K562 (cell line): ENCODE results near the gene CEACAM20. TPM values are rescaled to one million over a fixed set of nuclear protein-coding genes. Genes with fewer than 3 reads are reported as not detected.

Source experiments
- ATAC-seq: fragments of 200-7000 bp; cut with Tn5 transposase; 3 replicates; pipeline ENCODE4 v1.9.1; 2020; ENCODE audit warnings: moderate library complexity
- BruUV-seq: library from RNA; stranded (reverse); fragments of 400-500 nt; replicated peaks from 2 replicates; lab custom pipeline; 2021; lab: Mats Ljungman, UMichigan
- CTCF ChIA-PET: fragments of 300-600 bp; formaldehyde crosslinking; extraction: SDS; loops from one replicate; lab custom pipeline; 2021; ENCODE audit warnings: low intra/inter-chr PET ratio; lab: Yijun Ruan, JAX
- POLR2A ChIA-PET: fragments of 300-600, 350-650 bp; sonication (Branson Sonifier 250); formaldehyde crosslinking; extraction: SDS; loops from one replicate; lab custom pipeline; 2021; ENCODE audit warnings: antibody characterized with exemption, inconsistent platforms; lab: Yijun Ruan, JAX
- DNase-seq, 4 experiments: peaks; one replicate each; pipeline versions ENCODE4 v3.0.0 to v3.0.0-alpha.2; 2011 to 2018; ENCODE audit warnings: low spot score in 3 of 4, mixed read lengths in 3 of 4; ENCODE audit errors: extremely low read depth in 1 of 4
- FAIRE-seq: peaks from 2 replicates; lab custom pipeline; 2011; peaks lifted over from hg19 to GRCh38; lab: Jason Lieb, UNC
- H2AFZ ChIP-seq: 2 replicates; pipeline ENCODE4 v1.6.0; 2011; ENCODE audit warnings: low read depth, low read length, control low read depth, inconsistent platforms
- H3K27ac ChIP-seq: fragments of 200-600 bp; 3 replicates; pipeline ENCODE4 v1.8.0; 2011; ENCODE audit warnings: low read depth, mild to moderate bottlenecking, control low read depth, inconsistent platforms, low read length, moderate library complexity, mixed read lengths; ENCODE audit errors: extremely low read depth
- H3K27me3 ChIP-seq, 2 experiments: fragments of 300-600 bp in 1 of 2; 2 replicates in 1 of 2; 3 replicates in 1 of 2; pipeline versions ENCODE4 v1.6.0 to v1.8.0; 2011; ENCODE audit warnings: inconsistent platforms in 2 of 2, low read length in 2 of 2, mild to moderate bottlenecking in 1 of 2, mixed read lengths in 1 of 2, moderate library complexity in 1 of 2; ENCODE audit not compliant: control insufficient read depth in 2 of 2, insufficient read depth in 2 of 2
- H3K36me3 ChIP-seq: fragments of 300-600 bp; 3 replicates; pipeline ENCODE4 v1.8.0; 2011; ENCODE audit warnings: mild to moderate bottlenecking, low read length, inconsistent platforms; ENCODE audit not compliant: control insufficient read depth, insufficient read depth
- H3K4me1 ChIP-seq, 2 experiments: fragments of 200-600 bp in 1 of 2; replicated peaks in 1 of 2; 2 replicates in 1 of 2; 3 replicates in 1 of 2; pipeline versions ENCODE4 v1.5.1 to v1.8.0; 2011; ENCODE audit warnings: inconsistent platforms in 2 of 2, low read length in 2 of 2, mild to moderate bottlenecking in 1 of 2, mixed read lengths in 1 of 2, moderate library complexity in 1 of 2; ENCODE audit not compliant: control insufficient read depth in 2 of 2, insufficient read depth in 2 of 2
- H3K4me2 ChIP-seq: 2 replicates; pipeline ENCODE4 v1.6.1; 2011; ENCODE audit warnings: low read length, control low read depth, inconsistent platforms, mixed read lengths; ENCODE audit not compliant: insufficient read depth
- H3K4me3 ChIP-seq: fragments of 200-600 bp; sonication (generic), shearing (Covaris generic); 2 replicates; pipeline ENCODE4 v1.5.1; 2016; ENCODE audit warnings: control low read depth, inconsistent platforms
- H3K79me2 ChIP-seq: fragments of 200-600 bp; 3 replicates; pipeline ENCODE4 v1.8.0; 2011; ENCODE audit warnings: low read length, inconsistent platforms; ENCODE audit not compliant: control insufficient read depth, insufficient read depth
- H3K9ac ChIP-seq, 2 experiments: 2 replicates each; pipeline versions ENCODE4 v1.6.0 to v1.6.1; 2011; ENCODE audit warnings: low read depth in 2 of 2, low read length in 2 of 2, control low read depth in 1 of 2, inconsistent platforms in 1 of 2, mild to moderate bottlenecking in 1 of 2, mixed read lengths in 1 of 2; ENCODE audit not compliant: insufficient read depth in 1 of 2
- H3K9me1 ChIP-seq: one replicate; pipeline ENCODE4 v1.6.0; 2011; ENCODE audit warnings: inconsistent platforms, mild to moderate bottlenecking, low read length, moderate library complexity; ENCODE audit not compliant: control insufficient read depth, insufficient read depth
- H3K9me3 ChIP-seq: replicated peaks from 2 replicates; pipeline ENCODE4 v1.5.1; 2011; ENCODE audit warnings: low read depth, low read length, inconsistent platforms; ENCODE audit not compliant: control insufficient read depth, insufficient read depth
- H4K20me1 ChIP-seq: replicated peaks from 2 replicates; pipeline ENCODE4 v1.6.1; 2011; ENCODE audit warnings: low read length, inconsistent platforms, mixed read lengths; ENCODE audit not compliant: control insufficient read depth, insufficient read depth
- E2F3 ChIP-seq: fragments of 250-450 bp; sonication (Bioruptor Pico); IDR thresholded peaks from 2 replicates; pipeline ENCODE4 v1.4.0; 2020; ENCODE audit warnings: mild to moderate bottlenecking
- ETV1 ChIP-seq: fragments of 450-650 bp; conservative IDR thresholded peaks from 2 replicates; pipeline ENCODE4 v1.6.1; 2016; ENCODE audit warnings: missing genetic modification characterization, control low read depth, low read depth, missing compliant biosample characterization
- GABPB2 ChIP-seq: fragments of 250-450 bp; sonication (Bioruptor Pico); conservative IDR thresholded peaks from 2 replicates; pipeline ENCODE4 v1.5.1; 2021; ENCODE audit warnings: mild to moderate bottlenecking
- MNT ChIP-seq, 2 experiments: fragments of 450-650 bp; conservative IDR thresholded peaks; 2 replicates each; pipeline ENCODE4 v1.6.1; 2017; ENCODE audit warnings: mild to moderate bottlenecking in 2 of 2, moderate library complexity in 2 of 2
- NCOA1 ChIP-seq: fragments of 450-650 bp; IDR thresholded peaks from 2 replicates; pipeline ENCODE4 v1.6.1; 2016; ENCODE audit warnings: low read depth
- PHB2 ChIP-seq: fragments of 450-650 bp; IDR thresholded peaks from 2 replicates; pipeline ENCODE4 v1.6.1; 2017; ENCODE audit warnings: low read depth
- PHF20 ChIP-seq: fragments of 450-650 bp; IDR thresholded peaks from 2 replicates; pipeline ENCODE4 v1.6.1; 2018; ENCODE audit not compliant: partially characterized antibody
- PHF21A ChIP-seq: fragments of 450-650 bp; IDR thresholded peaks from 2 replicates; pipeline ENCODE4 v1.6.1; 2017; ENCODE audit warnings: low read depth, borderline replicate concordance
- PPARD ChIP-seq: fragments of 250-450 bp; sonication (Bioruptor Pico); IDR thresholded peaks from 2 replicates; pipeline ENCODE4 v1.8.0; 2022; ENCODE audit warnings: inconsistent platforms, mild to moderate bottlenecking, moderate library complexity
- RAD21 ChIP-seq, 2 experiments: fragments of 250-450 bp in 1 of 2; fragments of 450-650 bp in 1 of 2; sonication (Bioruptor Pico) in 1 of 2; formaldehyde crosslinking in 1 of 2; IDR thresholded peaks in 1 of 2; conservative IDR thresholded peaks in 1 of 2; 2 replicates each; pipeline versions ENCODE4 v1.4.0 to v1.8.0; 2020 to 2022; ENCODE audit warnings: mild to moderate bottlenecking in 2 of 2, moderate library complexity in 1 of 2
- ZBTB34 ChIP-seq: fragments of 250-450 bp; sonication (Bioruptor Pico); IDR thresholded peaks from 2 replicates; pipeline ENCODE4 v1.8.0; 2021; ENCODE audit warnings: mild to moderate bottlenecking, moderate library complexity
- WGBS: fragments of 100-300 bp; shearing (Covaris generic); methylation state at CpG from one replicate; pipeline ENCODE4 v1.1.6; 2016; ENCODE audit warnings: low coverage, mixed read lengths; ENCODE audit not compliant: insufficient coverage; ENCODE audit errors: missing lambda C conversion rate; 5-methylcytosine and 5-hydroxymethylcytosine counted together
- in situ Hi-C: fragments of 300-500 bp; cut with MboI; formaldehyde crosslinking; loops from 4 replicates; pipeline ENCODE4 v1.15.0; 2018; ENCODE audit warnings: inconsistent platforms, mixed read lengths
- intact Hi-C: fragments of 100-400 bp; cut with micrococcal nuclease; formaldehyde crosslinking; loops from 2 replicates; pipeline ENCODE4 v1.14.2; 2022
- polyA plus RNA-seq, 8 experiments: library from polyadenylated mRNA; depleted of rRNA in 4 of 8; stranded (reverse) in 5 of 8; unstranded in 3 of 8; fragments of >200 nt; fragmentation: Nextera tagmentation in 2 of 8; fragmentation: Illumina TruSeq in 1 of 8; extraction: Ambion mirVana in 2 of 8; extraction: Trizol in 1 of 8; gene quantifications; 2 replicates each; pipeline versions ENCODE4 v1.2.1 to v1.2.3, GENCODE V29; 2011 to 2014; ENCODE audit warnings: inconsistent platforms in 1 of 8, missing spikeins in 1 of 8
- total RNA-seq, 7 experiments: library from RNA; depleted of rRNA in 6 of 7; stranded (reverse); fragments of >200 nt in 6 of 7; fragmentation: Illumina TruSeq in 2 of 7; extraction: Trizol in 2 of 7; gene quantifications; 2 replicates each; pipeline versions ENCODE4 v1.2.1 to v1.2.3, GENCODE V29; 2011 to 2021; ENCODE audit warnings: low replicate concordance in 1 of 7

The CEACAM20 gene
- total and polyA plus RNA-seq, 9 of the 15 experiments (the other 6 are each of a cell fraction or from before 2014, with no cell fraction given), result not detected

- no peak for TF ChIP-seq PHB2
- no peak for TF ChIP-seq MNT (conservative IDR thresholded peaks at IDR 0.05)
- TF ChIP-seq E2F3 (CRISPR knock-in tag), result no peak
- no peak for TF ChIP-seq NCOA1
- no peak for TF ChIP-seq PPARD
- TF ChIP-seq PHF21A, result 0 out of 2 replicates have a peak, but pooled peaks have one; percentile 26
- 0 out of 2 replicates have a peak, but pooled peaks have one; percentile 20 for TF ChIP-seq ETV1 (tag)
- TF ChIP-seq PHF20, result peak; percentile 60
Observed at GRCh38 chr19:44573183-44573582, 43.7 kb upstream of the CEACAM20 start (continued).

GRCh38 chr19:44572581-44572900, 43.1 kb upstream of the CEACAM20 start:
- POLR2A ChIA-PET, result no interaction called here
- Histone ChIP-seq H3K4me3 (no peak overlapping the region), H4K20me1 (no peaks in the 10 kb centered on the region), H3K9me3 (no peaks in the 10 kb centered on the region), H3K27me3 (no peaks in the 10 kb centered on the region), H3K27ac (no peak overlapping the region), H2AFZ (no peak overlapping the region), H3K36me3 (no peaks in the 10 kb centered on the region), H3K79me2 (no peaks in the 10 kb centered on the region), H3K4me1 (peaks cover 12 to 33% of the 10 kb centered on the region in 2 experiments), H3K9me1 (no peaks in the 10 kb centered on the region), H3K4me2 (peak overlapping the region; percentile 57; the same call in 1 of the 2 replicates), H3K9ac (no peak overlapping the region)
- no peak for TF ChIP-seq RAD21 (CRISPR knock-in tag; conservative IDR thresholded peaks at IDR 0.05 in 1 of 2, IDR thresholded peaks at IDR 0.05 in 1 of 2)
- TF ChIP-seq GABPB2 (CRISPR knock-in tag), result no peak
- TF ChIP-seq ZBTB34 (CRISPR knock-in tag), result no peak
- 32% methylated on average over 4 of the region's 4 CpGs for WGBS
- DNase-seq (no peak), FAIRE-seq (no peak), ATAC-seq (no peak)
- in situ Hi-C loops (loop anchor here (5.0 kb wide), 3 partner anchors 85 to 205 kb away; partner anchors contain the start of gene CBLC), intact Hi-C loops (loop anchor here (5.0 to 10.0 kb wide), 2 partner anchors 112 to 275 kb away; partner anchors contain the start of gene NECTIN2)
- no TSS peak for BruUV-seq
- CTCF ChIA-PET, result interaction anchor here (2.6 kb wide), 1 partner anchor 85 kb away, joined by 14 read pairs; no protein-coding TSS in a partner anchor
